ENCODE data around the gene MAT1A. TPM values are rescaled to one million over a fixed set of nuclear protein-coding genes. Genes with fewer than 3 reads are reported as not detected.
A peak's percentile ranks its signal among the peaks of the same experiment; 100 is the strongest.

The MAT1A gene
- polyA plus RNA-seq, 6 donors from 2014 or later: not detected

DNA sequence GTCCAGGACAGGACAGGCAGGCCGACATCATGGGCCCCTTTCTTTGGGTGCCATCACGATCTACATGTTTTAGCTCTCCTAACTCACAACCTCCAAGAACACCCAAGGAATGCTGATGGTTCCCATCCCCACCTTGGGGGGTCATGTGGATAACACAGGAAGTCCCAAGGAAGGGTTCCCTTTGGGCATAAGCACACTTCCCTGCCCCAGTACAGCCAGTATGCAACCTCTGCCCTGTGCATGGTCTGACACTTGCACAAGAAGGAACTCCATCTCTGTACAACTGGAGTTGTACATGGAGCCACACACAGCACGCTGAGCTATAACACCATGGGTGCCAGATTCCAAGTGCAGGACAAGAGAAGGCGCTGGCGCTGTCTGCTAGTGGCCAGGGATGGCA lies 11.0 kb downstream of the MAT1A start:
- H3K4me1 Mint-ChIP-seq: no peaks in the 10 kb centered on the region
- H3K27ac Mint-ChIP-seq: peak overlapping the region in 1 of 6 donors; percentile 44
- no peak for DNase-seq
- ATAC-seq (ENCODE audit: low read depth in 2 of 2): no peak
- H3K4me3 Mint-ChIP-seq: no peak overlapping the region
- H3K27me3 Mint-ChIP-seq: peaks cover 0 to 7% (median 0%) of the 10 kb centered on the region in 3 donors
- H3K9me3 Mint-ChIP-seq: no peaks in the 10 kb centered on the region
- no peaks in the 10 kb centered on the region for H3K36me3 Mint-ChIP-seq

DNA sequence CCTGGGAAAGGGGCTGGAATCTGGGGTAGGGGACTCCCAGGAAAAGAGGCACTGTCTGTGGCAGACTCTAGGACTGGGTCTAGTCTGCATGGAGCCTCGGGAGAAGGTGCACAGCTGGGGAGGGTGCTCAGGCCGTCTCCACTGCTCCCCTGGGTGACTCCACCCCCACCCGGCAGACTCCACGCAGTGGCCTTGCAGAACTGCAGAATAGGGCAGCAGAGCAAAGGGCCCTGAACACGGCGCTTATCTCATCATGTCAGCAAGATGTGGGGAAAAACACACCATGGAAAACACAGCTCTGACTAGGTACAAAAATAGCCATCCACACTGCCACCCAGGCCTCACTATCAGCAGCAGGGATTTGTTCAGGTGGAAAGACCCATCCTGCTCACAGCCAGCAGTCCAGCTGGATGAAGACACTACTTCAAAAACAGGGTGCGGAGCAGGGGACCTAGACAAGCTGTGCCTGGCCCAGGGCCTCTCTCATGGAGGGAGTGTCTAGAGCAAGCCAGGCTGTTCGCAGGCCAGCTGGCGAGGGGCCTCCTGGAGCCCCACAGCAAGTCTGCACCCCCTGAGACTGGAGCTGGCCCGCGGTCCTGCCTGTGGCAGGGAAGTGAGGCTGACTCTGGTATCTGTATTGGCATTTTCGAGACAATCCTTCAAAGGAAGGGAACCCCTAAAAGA lies 11.7 kb downstream of the MAT1A start:
- ATAC-seq (ENCODE audit: low read depth in 2 of 2) (no peak), DNase-seq (no peak)
- Mint-ChIP-seq H3K27me3 (peaks cover 0 to 7% (median 0%) of the 10 kb centered on the region in 3 donors), H3K4me1 (no peaks in the 10 kb centered on the region), H3K27ac (no peak overlapping the region), H3K9me3 (no peaks in the 10 kb centered on the region), H3K4me3 (no peak overlapping the region), H3K36me3 (no peaks in the 10 kb centered on the region)

DNA sequence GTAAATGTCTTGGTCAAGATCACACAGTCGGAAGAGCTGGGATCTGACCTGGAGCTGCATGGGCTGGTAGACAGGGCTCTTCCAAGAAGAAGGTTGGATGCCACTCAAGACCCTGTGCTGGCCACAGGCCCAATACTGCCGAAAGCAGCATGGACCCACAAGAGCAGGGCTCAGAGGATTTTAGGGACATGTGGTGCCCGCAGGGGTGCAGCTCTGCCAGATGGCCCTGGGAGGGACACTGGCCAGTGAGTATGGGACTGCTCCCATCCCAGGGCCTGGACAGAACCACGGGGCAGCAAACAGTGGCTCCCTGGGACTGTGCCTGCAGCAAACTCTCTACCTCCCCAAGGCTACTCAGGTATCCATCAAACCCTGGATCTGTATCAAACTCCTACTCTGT lies 12.4 kb downstream of the MAT1A start:
- no peak overlapping the region for H3K4me3 Mint-ChIP-seq
- DNase-seq (no peak), ATAC-seq (ENCODE audit: low read depth in 2 of 2) (no peak)
- H3K9me3 Mint-ChIP-seq: no peaks in the 10 kb centered on the region
- H3K4me1 Mint-ChIP-seq: no peaks in the 10 kb centered on the region
- peaks cover 0 to 7% (median 0%) of the 10 kb centered on the region in 3 donors for H3K27me3 Mint-ChIP-seq
- H3K27ac Mint-ChIP-seq: peak overlapping the region in 1 of 6 donors; percentile 13
- no peaks in the 10 kb centered on the region for H3K36me3 Mint-ChIP-seq

DNA sequence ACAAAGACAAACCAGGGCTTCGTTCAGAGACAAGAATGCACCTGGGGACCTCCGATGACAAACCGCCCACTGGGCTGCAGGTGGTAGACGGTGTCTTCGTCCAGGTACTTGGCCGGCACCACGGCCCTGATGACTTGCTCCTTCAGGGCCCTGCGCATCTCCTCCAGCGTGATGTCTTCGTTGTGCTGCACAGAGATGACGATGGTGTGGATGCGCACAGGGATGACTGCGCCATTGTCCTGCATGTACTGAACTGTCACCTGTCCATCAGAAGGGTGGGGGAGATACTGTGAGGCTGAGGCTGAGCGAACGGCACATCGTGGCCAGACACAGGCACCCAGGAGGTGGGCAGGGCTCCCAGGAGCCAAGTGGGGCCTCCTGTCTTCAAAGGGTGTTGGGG lies 13.1 kb downstream of the MAT1A start:
- ATAC-seq (ENCODE audit: low read depth in 2 of 2): no peak
- Mint-ChIP-seq H3K36me3 (no peaks in the 10 kb centered on the region), H3K4me3 (no peak overlapping the region), H3K27me3 (peaks cover 0 to 9% (median 1%) of the 10 kb centered on the region in 3 donors), H3K9me3 (no peaks in the 10 kb centered on the region), H3K4me1 (no peaks in the 10 kb centered on the region), H3K27ac (no peak overlapping the region)
- no peak for DNase-seq

DNA sequence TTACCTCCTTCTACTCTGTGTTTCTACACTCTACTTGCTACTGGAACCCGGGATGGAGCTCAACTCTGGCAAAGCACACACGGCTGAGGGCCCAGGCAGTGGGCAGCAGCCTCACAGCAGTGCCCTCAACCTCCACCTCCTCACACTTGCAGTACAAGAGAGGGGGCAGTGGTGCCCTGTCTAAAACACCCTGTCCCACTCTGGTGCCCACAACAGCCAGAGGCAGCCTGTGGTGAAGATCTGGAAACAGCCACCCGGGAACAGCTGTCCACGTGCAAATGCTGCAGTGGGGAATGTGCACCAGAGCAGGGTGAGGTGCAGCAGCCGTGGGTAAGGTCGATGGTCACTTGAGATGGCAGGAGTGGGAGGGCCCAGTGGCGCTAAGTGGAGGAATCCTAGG lies 13.7 kb downstream of the MAT1A start:
- H3K27me3 Mint-ChIP-seq: peaks cover 0 to 15% (median 6%) of the 10 kb centered on the region in 3 donors
- H3K4me1 Mint-ChIP-seq: no peaks in the 10 kb centered on the region
- H3K36me3 Mint-ChIP-seq: no peaks in the 10 kb centered on the region
- no peak for ATAC-seq (ENCODE audit: low read depth in 2 of 2)
- no peak overlapping the region for H3K27ac Mint-ChIP-seq
- no peak overlapping the region for H3K4me3 Mint-ChIP-seq
- peaks cover 0 to 2% (median 0%) of the 10 kb centered on the region in 7 donors for H3K9me3 Mint-ChIP-seq
- no peak for DNase-seq

DNA sequence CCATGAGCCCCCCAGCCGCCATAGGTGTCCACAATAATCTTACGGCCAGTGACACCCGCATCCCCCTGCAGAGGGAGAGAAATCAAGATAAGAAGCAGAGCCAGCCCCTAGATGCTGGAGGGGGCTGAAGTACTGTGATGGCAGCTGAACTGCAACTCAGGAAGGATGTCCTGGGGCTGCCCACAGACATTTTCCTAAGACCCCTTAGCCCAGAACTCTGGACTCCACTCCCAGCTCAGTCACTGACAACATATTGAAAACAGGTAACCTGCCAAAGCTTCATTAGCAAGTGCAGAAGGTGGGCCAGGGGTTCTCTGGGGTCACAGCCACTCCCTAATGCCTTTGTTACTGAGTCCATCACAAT lies 14.3 kb downstream of the MAT1A start:
- H3K4me3 Mint-ChIP-seq: no peak overlapping the region
- H3K4me1 Mint-ChIP-seq: no peaks in the 10 kb centered on the region
- H3K36me3 Mint-ChIP-seq: no peaks in the 10 kb centered on the region
- no peak overlapping the region for H3K27ac Mint-ChIP-seq
- no peak for DNase-seq
- peaks cover 0 to 2% (median 0%) of the 10 kb centered on the region in 7 donors for H3K9me3 Mint-ChIP-seq
- H3K27me3 Mint-ChIP-seq: peaks cover 0 to 17% (median 6%) of the 10 kb centered on the region in 3 donors
- ATAC-seq (ENCODE audit: low read depth in 2 of 2): no peak

- H3K4me1 Mint-ChIP-seq: no peaks in the 10 kb centered on the region
- ATAC-seq (ENCODE audit: low read depth in 2 of 2) (no peak), DNase-seq (no peak)
- H3K4me3 Mint-ChIP-seq: no peak overlapping the region
- peaks cover 0 to 2% (median 0%) of the 10 kb centered on the region in 7 donors for H3K9me3 Mint-ChIP-seq
- H3K36me3 Mint-ChIP-seq: no peaks in the 10 kb centered on the region
- peak overlapping the region in 1 of 6 donors; percentile 18 for H3K27ac Mint-ChIP-seq
- H3K27me3 Mint-ChIP-seq: peaks cover 0 to 17% (median 6%) of the 10 kb centered on the region in 3 donors
These were observed 14.9 kb downstream of the MAT1A start for GRCh38 chr10:80274396-80275134.

DNA sequence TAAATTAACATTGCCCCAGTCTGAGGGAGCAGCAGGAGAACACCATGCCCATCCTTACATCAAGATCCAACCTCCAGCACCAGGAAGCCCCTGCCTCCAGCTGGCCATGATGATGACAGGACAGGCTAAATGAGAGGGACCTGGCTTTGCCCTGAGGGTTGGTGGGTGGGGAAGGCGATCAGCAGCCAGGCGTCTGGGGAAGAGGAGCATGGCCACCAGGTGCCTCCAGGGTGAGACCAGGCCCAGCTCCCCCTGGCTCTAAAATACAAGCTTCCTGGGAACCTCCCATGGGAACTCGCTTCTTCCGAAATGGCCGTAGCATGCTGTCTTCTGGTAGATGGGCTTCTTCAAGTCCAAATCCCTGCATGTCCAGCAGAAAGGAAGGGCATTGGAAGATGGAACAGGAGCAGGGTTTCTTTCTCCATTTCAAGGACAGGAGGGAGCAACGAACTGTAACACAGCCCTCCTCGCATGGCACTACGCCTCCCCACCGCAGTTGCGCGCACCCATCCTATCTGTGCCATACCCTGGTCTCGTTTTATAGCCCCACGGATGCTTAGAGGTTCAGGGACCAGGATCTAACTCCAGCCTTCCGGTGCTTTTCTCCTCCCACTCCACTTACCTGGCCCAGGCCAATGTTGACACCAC lies 15.8 kb downstream of the MAT1A start:
- H3K36me3 Mint-ChIP-seq: peaks cover 0 to 2% of the 10 kb centered on the region in 2 donors
- H3K27ac Mint-ChIP-seq: no peak overlapping the region
- H3K9me3 Mint-ChIP-seq: peaks cover 0 to 8% (median 1%) of the 10 kb centered on the region in 7 donors
- ATAC-seq (ENCODE audit: low read depth in 2 of 2): no peak
- no peak overlapping the region for H3K4me3 Mint-ChIP-seq
- no peaks in the 10 kb centered on the region for H3K4me1 Mint-ChIP-seq
- DNase-seq: no peak
- H3K27me3 Mint-ChIP-seq: peaks cover 0 to 10% (median 6%) of the 10 kb centered on the region in 3 donors

GRCh38 chr10:80272793-80273522 lies 16.5 kb downstream of the MAT1A start:
- H3K4me1 Mint-ChIP-seq: no peaks in the 10 kb centered on the region
- H3K27me3 Mint-ChIP-seq: peaks cover 0 to 10% (median 6%) of the 10 kb centered on the region in 3 donors
- ATAC-seq (ENCODE audit: low read depth in 2 of 2) (no peak), DNase-seq (no peak)
- H3K9me3 Mint-ChIP-seq: peaks cover 0 to 15% (median 4%) of the 10 kb centered on the region in 7 donors
- H3K27ac Mint-ChIP-seq: no peak overlapping the region
- no peak overlapping the region for H3K4me3 Mint-ChIP-seq
- peaks cover 0 to 8% of the 10 kb centered on the region in 2 donors for H3K36me3 Mint-ChIP-seq

- Mint-ChIP-seq H3K4me1 (no peaks in the 10 kb centered on the region), H3K9me3 (peaks cover 0 to 22% (median 8%) of the 10 kb centered on the region in 7 donors), H3K27ac (peak overlapping the region in 1 of 6 donors; percentile 44), H3K36me3 (peaks cover 0 to 10% of the 10 kb centered on the region in 2 donors), H3K4me3 (no peak overlapping the region), H3K27me3 (peaks cover 0 to 10% (median 6%) of the 10 kb centered on the region in 3 donors)
- ATAC-seq (ENCODE audit: low read depth in 2 of 2) (no peak), DNase-seq (no peak)
These were observed 18.0 kb downstream of the MAT1A start for GRCh38 chr10:80271416-80271815.

DNA sequence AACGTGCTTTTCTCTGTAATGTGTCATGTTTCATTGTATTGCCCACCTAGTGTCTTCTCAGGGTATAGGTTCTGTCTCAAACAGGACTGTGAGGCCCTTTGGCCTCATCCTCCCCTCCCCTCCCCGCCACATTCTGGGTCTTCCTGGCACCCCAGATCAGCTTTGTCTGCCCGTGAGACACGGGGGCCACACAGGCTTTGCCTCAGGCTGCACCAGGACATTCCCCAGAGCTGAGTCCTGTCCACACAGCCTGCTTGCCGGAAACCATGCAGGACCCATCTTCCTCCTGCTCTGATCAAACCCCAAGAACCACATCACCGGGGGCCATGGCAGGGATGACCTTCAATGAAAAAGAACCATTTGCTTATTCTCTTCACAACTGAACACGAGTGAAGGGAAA lies 18.6 kb downstream of the MAT1A start:
- Mint-ChIP-seq H3K4me3 (no peak overlapping the region), H3K36me3 (peaks cover 0 to 10% of the 10 kb centered on the region in 2 donors), H3K9me3 (peaks cover 0 to 22% (median 8%) of the 10 kb centered on the region in 7 donors), H3K27ac (no peak overlapping the region), H3K4me1 (no peaks in the 10 kb centered on the region), H3K27me3 (peaks cover 0 to 10% (median 6%) of the 10 kb centered on the region in 3 donors)
- no peak for ATAC-seq (ENCODE audit: low read depth in 2 of 2)
- DNase-seq: no peak

DNA sequence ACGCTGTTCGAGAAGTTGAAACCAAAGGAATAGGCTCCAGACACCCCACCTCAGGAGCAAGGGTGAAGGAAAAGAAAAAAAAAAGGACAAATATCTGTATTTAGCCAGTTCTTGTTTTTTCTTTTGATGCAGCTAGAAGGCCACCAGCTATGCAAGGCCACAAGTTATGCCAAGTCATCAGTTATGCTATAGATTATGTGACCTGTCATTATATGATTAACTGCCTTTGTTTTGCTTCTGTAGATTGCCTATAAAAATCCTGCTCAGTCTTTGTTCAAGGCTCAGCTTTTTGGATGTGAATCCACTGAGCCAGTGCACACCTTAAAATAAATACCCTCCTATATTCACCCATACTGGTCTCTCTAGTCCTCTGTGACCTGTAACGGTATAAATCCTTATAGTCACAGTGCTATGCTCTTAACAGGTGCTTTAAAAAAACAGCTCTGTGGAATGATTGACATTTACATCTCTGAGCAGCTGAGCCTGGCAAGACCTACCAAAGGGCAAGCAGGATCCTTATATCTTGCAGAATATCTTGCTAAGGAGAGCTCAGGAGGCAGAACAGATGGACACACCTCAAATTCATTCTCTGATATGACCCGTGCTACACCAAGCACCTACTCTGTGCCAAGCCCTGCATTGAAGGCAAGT lies 20.4 kb downstream of the MAT1A start:
- DNase-seq (no peak), ATAC-seq (ENCODE audit: low read depth in 2 of 2) (no peak)
- peaks cover 0 to 10% of the 10 kb centered on the region in 2 donors for H3K36me3 Mint-ChIP-seq
- peaks cover 0 to 17% (median 12%) of the 10 kb centered on the region in 3 donors for H3K27me3 Mint-ChIP-seq
- no peak overlapping the region for H3K4me3 Mint-ChIP-seq
- H3K9me3 Mint-ChIP-seq: peaks cover 0 to 22% (median 8%) of the 10 kb centered on the region in 7 donors
- no peaks in the 10 kb centered on the region for H3K4me1 Mint-ChIP-seq
- H3K27ac Mint-ChIP-seq: no peak overlapping the region

DNA sequence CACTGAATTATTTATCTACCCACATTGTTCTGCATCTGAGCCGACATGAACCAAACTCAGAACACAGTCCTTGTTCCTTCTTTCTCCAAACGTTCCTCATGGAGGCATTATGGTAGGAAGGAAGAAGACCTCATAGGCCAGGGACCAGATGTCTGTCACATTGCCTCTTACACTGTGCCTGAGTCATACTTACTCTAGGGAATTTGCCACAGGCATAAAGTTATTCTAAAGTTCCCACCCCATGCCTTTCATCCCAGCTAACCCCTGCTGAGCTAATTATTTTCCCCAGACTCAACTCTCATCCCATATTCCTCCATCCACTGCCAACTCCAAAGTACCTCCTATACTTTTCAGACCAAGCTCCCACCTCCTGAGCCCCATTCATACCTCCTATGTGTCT lies 21.2 kb downstream of the MAT1A start:
- Mint-ChIP-seq H3K27me3 (peaks cover 0 to 18% (median 12%) of the 10 kb centered on the region in 3 donors), H3K4me1 (no peaks in the 10 kb centered on the region), H3K27ac (peak overlapping the region in 1 of 6 donors; percentile 21), H3K4me3 (no peak overlapping the region), H3K9me3 (peaks cover 0 to 23% (median 8%) of the 10 kb centered on the region in 7 donors), H3K36me3 (peaks cover 0 to 10% of the 10 kb centered on the region in 2 donors)
- no peak for DNase-seq
- ATAC-seq (ENCODE audit: low read depth in 2 of 2): no peak

All from naive B cell (primary cell).